Esophagus muscularis mucosa (tissue), 4 donors: ENCODE results near the gene NTSR1.

Experiments used
- EP300 ChIP-seq: sonication (generic); formaldehyde crosslinking; IDR thresholded peaks from one replicate; pipeline ENCODE4 v1.6.1; 2017; ENCODE audit warnings: antibody characterized with exemption
- POLR2AphosphoS5 ChIP-seq, 2 donors: sonication (generic); formaldehyde crosslinking; IDR thresholded peaks; one replicate each; pipeline ENCODE4 v1.6.1; 2017; ENCODE audit warnings: antibody characterized with exemption in 2 of 2
- TF ChIP-seq, protein P1 (sequence below), 3 experiments: fragments of 200-600 bp in 2 of 3; fragments of 450-650 bp in 1 of 3; sonication (generic) in 2 of 3; IDR thresholded peaks; one replicate each; pipeline ENCODE4 v1.5.1; 2017 to 2019; ENCODE audit warnings: antibody characterized with exemption in 3 of 3, mild to moderate bottlenecking in 2 of 3, moderate library complexity in 1 of 3

DNA sequence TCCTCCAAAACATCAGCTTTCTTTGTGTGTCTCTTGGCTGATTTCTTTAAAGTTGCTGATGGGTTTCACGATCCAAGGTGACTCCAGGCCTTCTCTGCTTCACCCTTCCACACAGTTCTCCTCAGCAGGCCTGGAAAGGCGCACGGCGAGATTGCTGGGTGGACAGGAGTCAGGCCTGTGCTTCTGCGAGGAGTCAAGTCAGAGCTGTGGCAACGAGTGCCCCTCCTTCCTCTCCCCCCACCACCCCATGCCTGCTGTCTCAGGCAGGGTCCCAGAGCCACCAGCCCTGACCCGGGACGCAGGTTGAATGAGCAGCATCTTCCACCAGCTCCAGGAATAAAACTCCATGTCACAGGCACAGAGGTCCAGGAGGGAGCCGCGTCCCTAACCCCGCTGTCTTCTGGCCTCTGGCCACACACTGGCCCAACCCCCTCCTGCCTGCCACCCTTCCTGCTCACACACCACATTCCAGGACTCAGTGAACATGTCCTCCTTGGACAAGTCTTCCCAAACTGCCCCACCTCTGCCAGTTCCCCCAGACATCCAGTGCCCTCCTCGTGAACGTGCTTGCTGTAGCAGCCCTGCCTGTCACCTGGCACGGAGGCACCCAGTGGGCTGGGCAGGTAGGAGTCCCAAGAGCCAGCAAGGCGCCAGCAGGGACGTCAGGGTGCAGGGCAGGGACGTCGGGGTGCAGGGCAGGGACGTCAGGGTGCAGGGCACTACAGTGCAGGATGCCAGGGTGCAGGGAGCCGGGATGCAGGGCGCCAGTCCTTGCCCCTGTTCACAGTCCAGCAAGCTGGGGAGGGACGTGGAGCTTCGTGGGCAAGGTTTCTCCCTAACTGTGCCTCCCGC lies 7.2 kb upstream of the NTSR1 start:
- TF ChIP-seq, protein P1, sequence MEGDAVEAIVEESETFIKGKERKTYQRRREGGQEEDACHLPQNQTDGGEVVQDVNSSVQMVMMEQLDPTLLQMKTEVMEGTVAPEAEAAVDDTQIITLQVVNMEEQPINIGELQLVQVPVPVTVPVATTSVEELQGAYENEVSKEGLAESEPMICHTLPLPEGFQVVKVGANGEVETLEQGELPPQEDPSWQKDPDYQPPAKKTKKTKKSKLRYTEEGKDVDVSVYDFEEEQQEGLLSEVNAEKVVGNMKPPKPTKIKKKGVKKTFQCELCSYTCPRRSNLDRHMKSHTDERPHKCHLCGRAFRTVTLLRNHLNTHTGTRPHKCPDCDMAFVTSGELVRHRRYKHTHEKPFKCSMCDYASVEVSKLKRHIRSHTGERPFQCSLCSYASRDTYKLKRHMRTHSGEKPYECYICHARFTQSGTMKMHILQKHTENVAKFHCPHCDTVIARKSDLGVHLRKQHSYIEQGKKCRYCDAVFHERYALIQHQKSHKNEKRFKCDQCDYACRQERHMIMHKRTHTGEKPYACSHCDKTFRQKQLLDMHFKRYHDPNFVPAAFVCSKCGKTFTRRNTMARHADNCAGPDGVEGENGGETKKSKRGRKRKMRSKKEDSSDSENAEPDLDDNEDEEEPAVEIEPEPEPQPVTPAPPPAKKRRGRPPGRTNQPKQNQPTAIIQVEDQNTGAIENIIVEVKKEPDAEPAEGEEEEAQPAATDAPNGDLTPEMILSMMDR (IDR thresholded peaks at IDR 0.05), result no peak
- TF ChIP-seq EP300, result no peak
- no peak for TF ChIP-seq POLR2AphosphoS5 (IDR thresholded peaks at IDR 0.05)
